CD14-positive monocyte (primary cell): ENCODE measurements around the gene DENND4A. TPM values are rescaled to one million over a fixed set of nuclear protein-coding genes. Genes with fewer than 3 reads are reported as not detected.

Source experiments
- DNase-seq, 3 donors: peaks; one replicate each; pipeline ENCODE4 v3.0.0-alpha.2; 2011 to 2022
- H2AFZ ChIP-seq: 2 replicates; pipeline ENCODE4 v1.6.0; 2012; ENCODE audit warnings: mild to moderate bottlenecking, low read depth, low read length, inconsistent platforms; ENCODE audit not compliant: insufficient read depth, poor library complexity, severe bottlenecking
- H3K27ac ChIP-seq, 2 donors: 1 replicate in 1 of 2; 2 replicates in 1 of 2; pipeline ENCODE4 v1.5.1; 2012 to 2013; ENCODE audit warnings: low read length in 2 of 2, control low read depth in 1 of 2, inconsistent platforms in 1 of 2, low read depth in 1 of 2, mild to moderate bottlenecking in 1 of 2
- H3K27me3 ChIP-seq, 2 donors: one replicate each; pipeline versions ENCODE4 v1.6.0 to v1.6.1; 2011 to 2013; ENCODE audit warnings: low read length in 2 of 2; ENCODE audit not compliant: control insufficient read depth in 2 of 2, insufficient read depth in 2 of 2
- H3K36me3 ChIP-seq, 2 donors: replicated peaks in 1 of 2; 1 replicate in 1 of 2; 2 replicates in 1 of 2; pipeline versions ENCODE4 v1.5.1 to v1.6.1; 2012 to 2013; ENCODE audit warnings: low read length in 2 of 2, control low read depth in 1 of 2, inconsistent platforms in 1 of 2, mild to moderate bottlenecking in 1 of 2; ENCODE audit not compliant: insufficient read depth in 2 of 2, control insufficient read depth in 1 of 2
- H3K4me1 ChIP-seq, 2 donors: 1 replicate in 1 of 2; 2 replicates in 1 of 2; pipeline versions ENCODE4 v1.5.1 to v1.6.1; 2012 to 2013; ENCODE audit warnings: low read length in 2 of 2, control low read depth in 1 of 2, inconsistent platforms in 1 of 2, mild to moderate bottlenecking in 1 of 2, moderate library complexity in 1 of 2; ENCODE audit not compliant: insufficient read depth in 2 of 2, control insufficient read depth in 1 of 2
- H3K4me2 ChIP-seq: replicated peaks from 2 replicates; pipeline ENCODE3; 2012; ENCODE audit warnings: low read length, moderate library complexity, mild to moderate bottlenecking; ENCODE audit not compliant: poor library complexity, severe bottlenecking; ENCODE audit errors: extremely low read depth
- H3K4me3 ChIP-seq, 3 experiments: fragments of 200-600 bp in 1 of 3; sonication (generic) in 1 of 3; replicated peaks in 1 of 3; 1 replicate in 2 of 3; 2 replicates in 1 of 3; pipeline ENCODE4 v1.5.1; 2011 to 2013; ENCODE audit warnings: low read length in 3 of 3, mild to moderate bottlenecking in 3 of 3, control low read depth in 2 of 3, low read depth in 2 of 3, inconsistent platforms in 1 of 3, moderate library complexity in 1 of 3
- H3K79me2 ChIP-seq: 2 replicates; pipeline ENCODE4 v1.6.0; 2012; ENCODE audit warnings: mild to moderate bottlenecking, control low read depth, inconsistent platforms, low read length, moderate library complexity; ENCODE audit not compliant: insufficient read depth
- H3K9ac ChIP-seq: 2 replicates; pipeline ENCODE4 v1.6.0; 2017; ENCODE audit warnings: low read length, mild to moderate bottlenecking; ENCODE audit not compliant: insufficient read depth, poor library complexity, severe bottlenecking
- H3K9me3 ChIP-seq, 2 donors: replicated peaks in 1 of 2; 1 replicate in 1 of 2; 2 replicates in 1 of 2; pipeline versions ENCODE4 v1.5.1 to v1.6.1; 2012 to 2013; ENCODE audit warnings: low read length in 2 of 2, control low read depth in 1 of 2; ENCODE audit not compliant: control insufficient read depth in 1 of 2, insufficient read depth in 1 of 2
- H4K20me1 ChIP-seq: 2 replicates; pipeline ENCODE4 v1.6.0; 2012; ENCODE audit warnings: mild to moderate bottlenecking, low read length, control low read depth, moderate library complexity; ENCODE audit not compliant: insufficient read depth
- H3K27ac Mint-ChIP-seq, 7 donors: one replicate each; pipeline ENCODE4 v1.8.0; 2020; ENCODE audit warnings: mild to moderate bottlenecking in 7 of 7, mixed read lengths in 7 of 7, moderate library complexity in 6 of 7, inconsistent platforms in 2 of 7
- H3K27me3 Mint-ChIP-seq, 3 donors: one replicate each; pipeline ENCODE4 v1.8.0; 2021 to 2022; ENCODE audit warnings: low read depth in 3 of 3, mild to moderate bottlenecking in 3 of 3, mixed read lengths in 3 of 3, moderate library complexity in 3 of 3, inconsistent platforms in 1 of 3
- H3K36me3 Mint-ChIP-seq, 2 donors: one replicate each; pipeline ENCODE4 v1.8.0; 2020; ENCODE audit warnings: mixed read lengths in 2 of 2, inconsistent platforms in 1 of 2, mild to moderate bottlenecking in 1 of 2
- H3K4me1 Mint-ChIP-seq: one replicate; pipeline ENCODE4 v1.8.0; 2020; ENCODE audit warnings: mild to moderate bottlenecking, mixed read lengths
- H3K4me3 Mint-ChIP-seq, 2 donors: one replicate each; pipeline ENCODE4 v1.8.0; 2020; ENCODE audit warnings: mild to moderate bottlenecking in 2 of 2, mixed read lengths in 2 of 2, moderate library complexity in 1 of 2
- H3K9me3 Mint-ChIP-seq, 7 donors: one replicate each; pipeline ENCODE4 v1.8.0; 2020 to 2022; ENCODE audit warnings: mixed read lengths in 7 of 7, mild to moderate bottlenecking in 6 of 7, moderate library complexity in 6 of 7, inconsistent platforms in 2 of 7
- CTCF ChIP-seq: fragments of 200-600 bp; IDR thresholded peaks from one replicate; pipeline ENCODE4 v1.8.0; 2022; ENCODE audit warnings: antibody characterized with exemption, mild to moderate bottlenecking
- WGBS: methylation state at CpG from one replicate; pipeline ENCODE4 v1.1.5; 2013; ENCODE audit warnings: missing lambda C conversion rate; ENCODE audit not compliant: insufficient coverage; 5-methylcytosine and 5-hydroxymethylcytosine counted together
- intact Hi-C, 2 donors: fragments of 100-400 bp; cut with micrococcal nuclease; formaldehyde crosslinking; loops; one replicate each; pipeline versions ENCODE4 v1.15.0 to v1.15.1; 2023
- polyA plus RNA-seq, 3 donors: library from polyadenylated mRNA; depleted of rRNA in 1 of 3; unstranded in 2 of 3; stranded (reverse) in 1 of 3; fragments of 300-500 nt in 2 of 3; fragments of >200 nt in 1 of 3; fragmentation: Illumina TruSeq in 2 of 3; gene quantifications; 1 replicate in 2 of 3; 2 replicates in 1 of 3; pipeline ENCODE4 v1.2.3, GENCODE V29; 2012 to 2021

Gene DENND4A
- polyA plus RNA-seq, 3 donors = 4.6 to 11.0 (median 6.9) TPM

GRCh38 chr15:65824941-65825544 is 33.0 kb upstream of the DENND4A start:
- Mint-ChIP-seq H3K36me3 (no peaks in the 10 kb centered on the region), H3K9me3 (no peaks in the 10 kb centered on the region), H3K4me1 (peaks cover 45% of the 10 kb centered on the region), H3K27ac (peak overlapping the region in 1 of 7 donors; percentile 49), H3K4me3 (no peak overlapping the region), H3K27me3 (peaks cover 0 to 3% (median 0%) of the 10 kb centered on the region in 3 donors)
- intact Hi-C loops = loop anchor here in 1 of 2 donors (5.0 kb wide), 1 partner anchor 33 kb away; the partner anchor contains the start of gene DENND4A
- no peaks in the 10 kb centered on the region for H4K20me1 ChIP-seq
- H3K36me3 ChIP-seq = no peaks in the 10 kb centered on the region
- H2AFZ ChIP-seq = no peak overlapping the region
- no peaks in the 10 kb centered on the region for H3K9me3 ChIP-seq
- no peak for TF ChIP-seq CTCF
- DNase-seq = peak in 2 of 3 donors; percentile 48 to 70
- no peak overlapping the region for H3K4me2 ChIP-seq
- H3K9ac ChIP-seq = no peak overlapping the region
- 8% methylated on average over 2 of the region's 5 CpGs for WGBS
- peak overlapping the region in 1 of 2 donors; percentile 20 for H3K27ac ChIP-seq
- H3K4me3 ChIP-seq = no peak overlapping the region
- no peaks in the 10 kb centered on the region for H3K27me3 ChIP-seq
- H3K79me2 ChIP-seq = no peaks in the 10 kb centered on the region
- H3K4me1 ChIP-seq = peaks cover 25 to 26% of the 10 kb centered on the region in 2 donors

- H3K9ac ChIP-seq = no peak overlapping the region
- no peaks in the 10 kb centered on the region for H3K36me3 Mint-ChIP-seq
- TF ChIP-seq CTCF = peak; percentile 61
- peaks cover 51% of the 10 kb centered on the region for H3K4me1 Mint-ChIP-seq
- H3K27me3 Mint-ChIP-seq = peaks cover 0 to 3% (median 0%) of the 10 kb centered on the region in 3 donors
- no peaks in the 10 kb centered on the region for H3K79me2 ChIP-seq
- H3K4me1 ChIP-seq = peaks cover 33 to 34% of the 10 kb centered on the region in 2 donors
- H3K4me3 ChIP-seq = no peak overlapping the region
- peak overlapping the region in 5 of 7 donors; percentile 12 to 45 (median 17) for H3K27ac Mint-ChIP-seq
- no peaks in the 10 kb centered on the region for H3K9me3 Mint-ChIP-seq
- no peaks in the 10 kb centered on the region for H4K20me1 ChIP-seq
- H3K4me2 ChIP-seq = no peak overlapping the region
- intact Hi-C loops = no loop called here
- no peaks in the 10 kb centered on the region for H3K27me3 ChIP-seq
- H2AFZ ChIP-seq = peak overlapping the region; percentile 54
- H3K27ac ChIP-seq = no peak overlapping the region
- no peaks in the 10 kb centered on the region for H3K36me3 ChIP-seq
- peak in 2 of 3 donors; percentile 49 to 53 for DNase-seq
- WGBS = 92% methylated on average over 4 of the region's 7 CpGs
- no peaks in the 10 kb centered on the region for H3K9me3 ChIP-seq
- no peak overlapping the region for H3K4me3 Mint-ChIP-seq
Observed at GRCh38 chr15:65824031-65824743, 32.1 kb upstream of the DENND4A start.
